CD4-positive, alpha-beta T cell treated with Interferon gamma for 1 hour (primary cell): ENCODE results near the gene ECE2.
"Not testable (repeated sequence)": the region's sequence is repeated elsewhere in the genome, so short reads cannot be mapped to it uniquely, and the experiment has no call there.

Experiments used
- DNase-seq: peaks from one replicate; pipeline ENCODE4 v3.0.0-alpha.2; 2020

Gene ECE2

DNA sequence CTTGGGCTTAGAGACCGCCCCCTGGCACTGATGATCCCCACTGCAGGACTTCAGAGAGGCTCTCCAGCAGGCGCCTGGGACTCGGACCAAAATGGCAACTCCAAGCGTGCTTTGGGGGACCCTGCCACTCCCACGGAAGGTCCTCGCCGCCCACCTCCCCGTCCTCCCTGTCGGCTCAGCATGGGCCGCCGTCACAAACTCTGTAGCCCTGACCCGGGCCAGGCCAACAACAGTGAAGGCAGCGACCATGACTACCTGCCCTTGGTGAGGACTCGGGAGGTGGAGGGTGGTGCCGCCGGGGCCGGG, 34.7 kb upstream of the ECE2 start:
- DNase-seq = no peak

DNA sequence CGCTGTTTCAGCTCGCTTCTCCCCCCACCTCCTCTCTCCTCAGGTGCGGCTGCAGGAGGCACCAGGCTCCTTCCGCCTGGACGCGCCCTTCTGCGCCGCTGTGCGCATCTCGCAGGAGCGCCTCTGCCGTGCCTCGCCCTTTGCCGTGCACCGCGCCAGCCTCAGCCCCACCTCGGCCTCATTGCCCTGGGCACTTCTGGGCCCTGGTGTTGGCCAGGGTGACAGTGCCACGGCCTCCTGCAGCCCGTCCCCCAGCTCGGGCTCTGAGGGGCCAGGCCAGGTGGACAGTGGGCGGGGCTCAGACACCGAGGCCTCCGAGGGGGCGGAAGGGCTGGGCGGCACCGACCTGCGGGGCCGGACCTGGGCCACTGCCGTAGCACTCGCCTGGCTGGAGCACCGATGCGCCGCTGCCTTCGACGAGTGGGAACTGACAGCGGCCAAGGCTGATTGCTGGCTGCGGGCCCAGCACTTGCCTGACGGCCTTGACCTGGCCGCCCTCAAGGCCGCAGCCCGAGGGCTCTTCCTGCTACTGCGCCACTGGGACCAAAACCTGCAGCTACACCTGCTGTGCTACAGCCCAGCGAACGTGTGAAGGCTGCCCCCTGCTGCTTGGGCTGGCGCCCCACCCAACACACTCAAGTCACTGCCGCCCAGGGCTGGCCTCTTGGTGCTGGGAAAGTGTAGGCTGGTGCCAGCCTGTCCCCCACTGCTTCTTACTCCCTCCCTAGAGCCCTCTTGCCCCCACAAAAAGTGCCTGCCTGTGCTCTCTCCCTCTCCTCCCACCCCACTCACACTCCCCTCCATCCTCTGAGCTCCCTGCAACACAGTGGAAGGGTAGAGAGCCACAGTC, 34.1 kb upstream of the ECE2 start:
- no peak for DNase-seq

DNA sequence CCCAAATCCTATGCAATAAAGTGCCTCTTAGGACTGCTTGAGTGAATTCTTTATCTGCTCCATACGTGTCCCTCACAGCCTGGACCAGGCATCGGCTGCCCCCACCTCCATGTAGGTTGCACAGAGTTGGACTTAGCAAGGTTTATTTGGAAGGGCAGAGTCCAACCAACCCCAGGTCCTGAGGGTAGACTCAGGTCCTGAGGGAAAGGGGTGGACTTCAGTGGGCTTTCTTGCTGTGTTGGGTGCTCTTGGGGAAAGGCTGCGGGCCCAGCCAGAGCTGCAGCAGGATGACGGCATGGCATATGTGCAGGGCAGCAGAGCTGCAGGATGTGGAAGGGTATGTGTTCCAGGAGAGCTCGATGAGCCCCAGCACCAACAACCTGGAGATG, 33.5 kb upstream of the ECE2 start:
- no peak for DNase-seq

DNA sequence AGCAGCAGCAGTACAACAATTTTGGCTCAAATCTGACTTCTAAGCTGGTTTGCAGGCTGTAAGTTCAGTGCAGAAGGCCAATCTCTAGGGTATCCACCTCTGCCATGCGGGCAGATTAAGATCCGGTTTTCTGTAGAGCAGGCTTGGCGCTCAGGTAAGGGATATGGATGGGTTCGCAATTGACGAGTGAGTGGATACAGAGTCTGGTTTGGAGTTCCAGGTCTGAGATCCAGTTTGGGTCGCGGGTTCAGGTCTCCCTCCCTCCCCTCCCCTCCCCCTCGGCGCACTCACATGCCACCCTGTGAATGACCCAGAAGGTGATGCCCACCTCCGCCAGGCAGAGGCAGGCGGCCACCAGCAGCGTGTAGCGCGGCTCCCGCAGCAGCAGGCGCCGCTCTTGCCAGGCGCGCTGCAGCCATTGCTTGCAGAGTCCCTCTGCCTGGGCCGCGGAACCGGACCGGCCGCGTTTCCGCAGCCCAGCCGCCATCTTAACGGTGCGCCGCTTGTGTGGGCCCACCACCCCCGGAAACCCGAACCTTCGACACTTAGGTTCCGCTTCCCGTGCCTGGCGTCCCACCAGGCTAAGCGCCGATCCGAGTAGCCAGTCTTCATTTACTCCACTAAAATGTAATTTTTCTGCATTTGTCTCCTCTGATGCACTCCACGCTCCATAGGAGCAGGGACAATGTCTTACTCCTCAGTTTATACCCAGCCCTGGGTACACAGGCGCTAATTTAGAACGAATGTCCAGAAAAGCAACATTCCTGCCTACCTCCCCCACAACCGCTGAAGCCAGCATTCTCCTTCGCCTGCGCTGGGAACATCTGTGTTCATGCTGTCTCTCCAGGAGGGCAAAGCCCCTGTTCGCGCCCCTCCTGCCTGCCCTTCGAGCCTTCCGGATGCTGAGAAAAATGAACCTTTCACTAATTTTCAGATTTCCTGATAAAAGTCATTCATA, 27.1 kb upstream of the ECE2 start, which contains the start of gene ALG3:
Gene ALG3, minus strand, starts transcription at position 509 of the 958 bp plus-strand sequence. Its CDS starts 22 bp downstream, at position 487.
- peak; percentile 81 for DNase-seq

DNA sequence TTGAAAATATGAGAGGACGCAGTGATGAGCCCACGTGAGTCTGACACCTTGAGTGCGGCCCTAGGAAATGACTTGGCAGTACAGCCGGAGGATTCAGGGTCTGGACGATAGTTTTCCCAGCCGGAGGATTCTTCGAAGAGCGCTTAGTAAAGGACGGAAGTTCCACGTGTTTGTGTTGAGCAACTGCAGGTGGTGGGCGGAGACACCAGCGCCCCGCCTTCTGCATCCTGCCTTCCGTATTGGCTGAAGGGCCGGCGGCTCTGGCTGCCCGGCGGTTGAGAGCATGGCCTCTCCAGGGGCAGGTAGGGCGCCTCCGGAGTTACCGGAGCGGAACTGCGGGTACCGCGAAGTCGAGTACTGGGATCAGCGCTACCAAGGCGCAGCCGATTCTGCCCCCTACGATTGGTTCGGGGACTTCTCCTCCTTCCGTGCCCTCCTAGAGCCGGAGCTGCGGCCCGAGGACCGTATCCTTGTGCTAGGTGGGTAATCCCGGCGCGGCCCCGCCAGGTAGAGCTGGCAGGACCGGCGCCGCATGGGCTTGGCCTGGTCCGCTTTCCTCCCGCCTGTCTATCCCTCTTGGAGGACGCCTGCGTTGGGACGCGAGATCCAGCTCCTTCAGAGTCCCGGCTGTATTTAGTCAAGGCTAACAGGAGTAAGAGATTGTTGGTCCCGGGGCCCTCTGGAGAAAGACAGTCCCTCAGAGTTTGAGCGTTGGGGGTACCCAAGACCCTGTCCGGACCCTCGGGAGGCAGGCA, 26.2 kb upstream of the ECE2 start, which contains the start of gene EEF1AKMT4:
Gene EEF1AKMT4, plus strand, starts transcription at position 261 of the 755 bp plus-strand sequence. Its CDS starts 23 bp downstream, at position 284.
- peak; percentile 98 for DNase-seq

GRCh38 chr3:184250167-184250828, 25.5 kb upstream of the ECE2 start:
- peak; percentile 85 for DNase-seq

DNA sequence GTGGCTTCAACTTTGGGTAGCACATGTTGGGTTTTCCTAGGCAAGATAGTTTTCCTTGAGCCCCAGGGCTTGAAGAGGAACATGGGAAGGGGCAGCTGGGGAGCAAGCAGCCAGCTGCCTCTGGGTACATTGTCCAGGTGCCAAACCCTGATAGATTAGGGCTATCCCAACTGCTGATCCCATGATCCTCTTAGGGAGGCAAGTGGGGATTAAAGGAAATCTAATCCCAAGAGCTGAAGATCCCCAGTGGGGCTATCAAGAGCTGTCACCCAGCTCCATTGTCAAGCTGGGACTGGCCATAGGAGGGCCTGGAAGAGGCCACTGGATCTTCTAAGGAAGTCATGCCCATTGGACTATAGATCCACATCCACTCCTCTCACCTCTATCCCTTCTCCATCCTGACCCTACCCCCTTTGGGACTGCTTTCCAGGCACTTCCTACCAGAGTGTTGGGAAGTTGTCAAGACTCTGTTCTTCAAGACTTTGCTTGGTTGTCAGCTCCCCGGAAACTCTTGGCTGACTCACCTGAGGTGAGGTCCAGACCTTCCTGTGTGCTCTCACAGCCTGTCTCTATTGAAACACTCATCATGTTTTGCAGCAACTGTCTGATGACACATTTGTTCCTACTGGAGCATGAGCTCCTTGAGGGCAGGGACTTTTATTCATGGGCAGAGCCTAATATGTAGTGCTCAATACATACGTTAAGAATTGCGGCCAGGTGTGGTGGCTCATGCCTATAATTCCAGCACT, 20.4 kb upstream of the ECE2 start:
- DNase-seq = no peak

- DNase-seq = no peak
Measured at GRCh38 chr3:184257083-184257915, 18.5 kb upstream of the ECE2 start.

- no peak for DNase-seq
Measured at GRCh38 chr3:184258926-184259325, 16.9 kb upstream of the ECE2 start.

GRCh38 chr3:184259396-184259877, 16.4 kb upstream of the ECE2 start:
- no peak for DNase-seq

DNA sequence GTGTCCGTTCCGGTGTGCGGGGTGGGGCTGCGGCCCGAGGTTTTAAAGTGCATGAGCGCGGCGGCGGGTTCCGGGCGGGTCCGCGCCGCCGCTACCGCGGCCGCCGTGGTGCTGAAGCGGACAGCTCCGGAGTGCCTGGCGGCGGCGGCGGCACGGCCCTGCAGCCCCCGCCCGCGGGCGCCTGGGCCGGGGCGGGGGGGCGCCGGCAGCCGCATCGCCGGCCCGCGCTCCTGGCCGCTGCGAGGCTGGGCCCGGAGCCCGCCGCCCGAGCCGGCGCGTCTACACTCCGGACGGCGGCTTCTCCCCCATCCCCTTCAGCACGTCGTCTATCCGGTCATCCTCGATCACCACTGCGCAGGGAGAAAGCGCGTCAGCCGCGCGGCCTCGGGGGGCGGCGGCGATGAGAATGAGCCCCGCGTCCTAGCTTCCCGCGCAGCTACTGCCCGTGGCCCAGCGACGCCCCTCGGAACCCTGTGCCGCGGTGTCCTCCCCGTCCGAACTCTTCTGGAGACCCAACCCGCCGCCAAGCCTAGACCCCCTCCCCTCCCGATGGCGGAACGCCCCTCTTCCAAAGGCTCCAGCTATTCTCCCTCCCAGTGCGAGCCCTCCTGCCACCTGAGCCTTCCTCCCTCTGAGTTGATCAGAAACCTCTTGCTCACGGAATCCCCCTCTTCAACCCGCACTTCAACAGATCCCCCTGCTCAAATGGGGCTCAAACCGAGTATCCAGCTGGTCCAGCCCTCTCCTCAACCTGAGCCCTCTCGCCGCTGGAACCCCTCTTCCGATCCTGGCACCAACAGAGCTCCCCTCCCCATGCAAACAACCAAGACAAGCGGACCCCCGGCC, 15.7 kb upstream of the ECE2 start:
- DNase-seq = no peak

DNA sequence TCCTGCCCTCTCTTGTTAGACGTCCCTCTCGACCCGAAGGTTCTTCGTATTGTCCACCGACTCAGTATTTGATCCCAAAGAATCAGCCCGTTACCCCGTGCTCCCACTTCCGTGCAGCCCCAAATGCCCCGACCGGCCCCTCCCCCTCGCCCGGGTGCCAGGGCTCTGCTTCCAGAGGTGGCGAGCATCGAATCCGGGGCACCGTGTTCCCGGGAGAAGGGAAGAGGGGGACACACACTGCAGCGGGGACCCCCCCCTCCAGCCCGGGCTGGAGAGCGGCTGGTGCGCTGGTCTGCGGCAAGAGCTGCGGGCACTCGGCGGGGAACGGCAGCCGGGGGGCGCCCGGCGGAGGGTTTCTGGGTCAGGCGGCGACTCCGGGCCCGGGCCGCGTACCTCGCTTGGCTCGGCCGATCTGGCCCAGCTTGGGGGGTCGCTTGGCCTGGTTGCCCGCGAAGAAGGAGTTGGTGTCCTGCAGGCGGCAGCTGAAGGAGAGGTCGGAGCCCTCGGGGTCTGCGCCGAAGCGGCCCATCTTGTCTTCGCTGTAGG, 15.0 kb upstream of the ECE2 start:
- DNase-seq = no peak

DNA sequence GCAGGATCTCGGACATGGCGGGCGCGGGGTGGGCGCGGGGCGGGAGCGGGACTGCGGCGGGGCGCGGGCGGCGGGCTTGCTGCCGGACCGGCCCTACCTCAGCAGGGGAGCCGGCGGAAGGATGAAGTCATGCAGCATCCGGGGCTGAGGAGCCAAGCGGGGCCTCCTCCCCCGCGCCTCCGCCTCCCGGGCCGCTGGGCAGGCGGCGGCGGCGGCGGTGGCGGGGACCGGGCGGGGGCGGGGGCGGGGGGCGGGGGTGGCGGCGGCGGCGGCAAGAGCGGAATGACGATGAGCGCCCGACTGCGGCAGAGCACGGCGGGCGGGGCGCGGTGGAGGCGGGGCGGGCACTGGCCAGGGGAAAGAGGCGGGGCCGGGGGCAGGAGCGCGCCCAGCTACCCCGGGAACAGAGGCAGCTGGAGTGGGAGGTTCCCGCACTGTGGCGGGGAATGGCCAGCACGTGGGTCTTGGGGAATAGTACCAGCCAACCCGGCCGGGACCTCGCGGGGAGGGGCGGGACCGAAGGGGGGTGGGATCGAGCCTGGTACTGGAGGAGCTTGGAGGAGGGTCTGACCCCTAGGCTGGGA, 14.5 kb upstream of the ECE2 start, which contains the start of gene CAMK2N2:
Gene CAMK2N2, minus strand, starts transcription at position 284 of the 584 bp plus-strand sequence. Its CDS starts 268 bp downstream, at position 16.
- peak; percentile 38 for DNase-seq

GRCh38 chr3:184261854-184262763, 13.7 kb upstream of the ECE2 start:
- DNase-seq = peak; percentile 25

DNA sequence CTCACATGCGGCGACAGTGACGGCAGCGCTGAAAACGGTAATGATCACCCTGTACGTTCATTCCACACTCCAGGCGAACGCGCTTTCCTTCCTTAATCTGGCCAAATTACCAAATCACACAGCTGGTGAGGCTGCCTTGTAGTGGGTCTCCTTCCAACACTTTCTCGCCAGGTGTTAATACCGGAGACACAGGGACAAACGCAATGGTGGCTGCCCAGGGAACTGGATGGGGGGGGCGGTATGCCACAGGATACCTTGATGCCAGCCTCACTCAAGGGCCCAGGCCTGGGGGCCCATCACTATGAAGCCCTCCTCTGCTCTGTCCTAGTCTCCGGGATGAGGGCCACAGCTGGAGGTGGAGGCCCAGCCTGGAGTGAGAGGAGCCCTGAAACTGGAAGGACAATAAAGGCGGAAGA, 13.1 kb upstream of the ECE2 start:
- no peak for DNase-seq

- DNase-seq = not testable (repeated sequence)
Measured at GRCh38 chr3:184267249-184267648, 8.6 kb upstream of the ECE2 start.

- no peak for DNase-seq
Measured at GRCh38 chr3:184272269-184272668, 3.6 kb upstream of the ECE2 start.

DNA sequence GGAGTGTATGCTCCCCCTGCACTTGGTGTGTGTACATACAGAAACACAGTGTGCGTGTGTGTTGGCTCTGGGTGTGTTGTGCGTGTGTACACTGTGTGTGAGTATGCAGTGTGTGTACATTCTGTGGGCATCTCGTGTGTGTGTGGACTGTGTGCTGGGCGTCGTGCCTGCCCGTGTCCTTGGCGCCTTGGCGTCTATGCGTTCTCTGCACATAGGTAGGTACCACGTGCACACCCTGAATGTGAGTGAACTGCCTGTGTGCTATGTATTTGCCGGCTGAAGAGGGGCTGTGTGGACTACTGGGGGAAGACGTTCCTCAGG, 481 bp upstream of the ECE2 start:
- DNase-seq = no peak
